ENCODE data around the gene RNU7-1. TPM values are rescaled to one million over a fixed set of nuclear protein-coding genes. Genes with fewer than 3 reads are reported as not detected.

Gene RNU7-1
- total RNA-seq, 1 donor from 2014 or later, result not detected

DNA sequence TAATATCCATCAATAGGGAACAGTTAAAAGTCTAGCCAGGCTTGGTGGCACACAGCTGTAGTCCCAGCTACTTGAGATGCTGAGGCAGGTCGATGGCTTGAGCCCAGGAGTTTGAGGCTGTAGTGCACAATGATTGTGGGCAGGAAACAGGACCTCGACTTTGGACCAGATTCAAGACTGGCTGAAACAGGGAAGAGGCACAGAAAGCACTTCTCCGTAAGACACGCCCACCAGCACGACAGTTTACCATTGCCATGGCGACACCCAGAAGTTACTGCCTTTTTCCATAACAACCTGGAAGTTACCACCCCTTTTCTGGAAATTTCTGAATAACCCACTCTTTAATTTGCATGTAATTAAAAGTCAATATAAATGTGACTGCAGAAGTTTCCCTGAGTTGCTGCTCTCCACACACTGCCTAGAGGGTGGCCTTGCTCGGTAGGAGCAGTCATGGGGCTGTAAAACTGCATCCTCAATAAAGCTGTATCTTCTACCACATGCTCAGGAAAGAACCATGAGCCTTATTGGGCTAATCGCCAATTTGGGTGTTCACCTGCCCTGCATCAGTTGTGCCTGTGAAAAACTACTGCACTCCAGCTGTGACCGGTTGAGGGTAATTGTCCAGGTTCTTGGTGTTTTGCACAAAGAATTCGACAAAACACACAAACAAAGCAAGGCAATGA, 43.6 kb upstream of the RNU7-1 start:
- no peak for DNase-seq (ENCODE audit: low spot score)
- Mint-ChIP-seq H3K36me3 (ENCODE audit: low read depth, unreplicated experiment) (peaks cover 4% of the 10 kb centered on the region), H3K9me3 (ENCODE audit: unreplicated experiment) (no peaks in the 10 kb centered on the region), H3K4me1 (ENCODE audit: unreplicated experiment) (peaks cover 4% of the 10 kb centered on the region), H3K27me3 (ENCODE audit: unreplicated experiment) (peaks cover 4% of the 10 kb centered on the region), H3K4me3 (ENCODE audit: unreplicated experiment) (no peak overlapping the region), H3K27ac (ENCODE audit: unreplicated experiment) (no peak overlapping the region)
- TF ChIP-seq, protein P1, sequence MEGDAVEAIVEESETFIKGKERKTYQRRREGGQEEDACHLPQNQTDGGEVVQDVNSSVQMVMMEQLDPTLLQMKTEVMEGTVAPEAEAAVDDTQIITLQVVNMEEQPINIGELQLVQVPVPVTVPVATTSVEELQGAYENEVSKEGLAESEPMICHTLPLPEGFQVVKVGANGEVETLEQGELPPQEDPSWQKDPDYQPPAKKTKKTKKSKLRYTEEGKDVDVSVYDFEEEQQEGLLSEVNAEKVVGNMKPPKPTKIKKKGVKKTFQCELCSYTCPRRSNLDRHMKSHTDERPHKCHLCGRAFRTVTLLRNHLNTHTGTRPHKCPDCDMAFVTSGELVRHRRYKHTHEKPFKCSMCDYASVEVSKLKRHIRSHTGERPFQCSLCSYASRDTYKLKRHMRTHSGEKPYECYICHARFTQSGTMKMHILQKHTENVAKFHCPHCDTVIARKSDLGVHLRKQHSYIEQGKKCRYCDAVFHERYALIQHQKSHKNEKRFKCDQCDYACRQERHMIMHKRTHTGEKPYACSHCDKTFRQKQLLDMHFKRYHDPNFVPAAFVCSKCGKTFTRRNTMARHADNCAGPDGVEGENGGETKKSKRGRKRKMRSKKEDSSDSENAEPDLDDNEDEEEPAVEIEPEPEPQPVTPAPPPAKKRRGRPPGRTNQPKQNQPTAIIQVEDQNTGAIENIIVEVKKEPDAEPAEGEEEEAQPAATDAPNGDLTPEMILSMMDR (IDR thresholded peaks at IDR 0.05; ENCODE audit: unreplicated experiment), result no peak

DNA sequence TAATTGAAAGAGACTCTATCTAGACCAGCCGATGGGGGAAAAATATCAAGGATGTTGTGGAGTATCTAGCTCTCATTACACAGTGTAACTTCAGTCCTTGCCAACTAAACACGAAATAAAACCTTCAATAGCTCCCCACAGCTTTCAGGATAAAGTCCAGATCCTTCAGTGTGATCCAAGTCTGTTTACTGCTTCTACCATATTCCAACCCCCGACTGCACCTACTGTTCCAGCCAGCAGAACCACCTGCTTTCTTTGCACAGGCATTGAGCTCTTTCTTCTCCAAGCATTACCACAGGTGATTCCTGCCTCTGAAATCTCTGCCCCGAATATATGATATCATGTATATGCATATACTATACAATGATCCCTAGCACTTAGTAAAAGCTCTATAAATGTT, 41.2 kb upstream of the RNU7-1 start:
- H3K27me3 Mint-ChIP-seq (ENCODE audit: unreplicated experiment), result peaks cover 4% of the 10 kb centered on the region

DNA sequence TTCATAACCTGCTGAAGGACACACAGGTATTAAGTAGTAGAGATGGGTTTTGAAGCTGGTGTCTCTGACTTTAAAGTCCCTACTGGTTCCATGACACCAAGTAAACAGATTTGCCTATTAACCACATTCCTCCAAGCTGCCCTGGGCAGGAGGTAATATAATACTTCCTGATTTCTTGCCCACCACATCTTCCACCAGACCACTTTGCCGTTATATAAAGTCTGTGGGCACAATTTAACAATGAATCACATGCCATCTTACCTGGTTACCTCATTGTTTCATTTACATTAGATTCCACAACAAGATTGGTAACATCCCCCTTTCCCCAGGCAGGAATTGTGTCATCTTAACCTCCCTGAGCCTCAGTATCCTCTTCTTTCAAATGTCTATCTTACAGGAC, 39.9 kb upstream of the RNU7-1 start:
- no peak for DNase-seq (ENCODE audit: low spot score)
- TF ChIP-seq, protein P1 (IDR thresholded peaks at IDR 0.05; ENCODE audit: unreplicated experiment), result no peak
- peaks cover 4% of the 10 kb centered on the region for H3K36me3 Mint-ChIP-seq (ENCODE audit: low read depth, unreplicated experiment)
- peaks cover 7% of the 10 kb centered on the region for H3K27me3 Mint-ChIP-seq (ENCODE audit: unreplicated experiment)
- H3K9me3 Mint-ChIP-seq (ENCODE audit: unreplicated experiment), result no peaks in the 10 kb centered on the region
- H3K27ac Mint-ChIP-seq (ENCODE audit: unreplicated experiment), result no peak overlapping the region
- H3K4me3 Mint-ChIP-seq (ENCODE audit: unreplicated experiment), result no peak overlapping the region
- peaks cover 4% of the 10 kb centered on the region for H3K4me1 Mint-ChIP-seq (ENCODE audit: unreplicated experiment)

More for the DNA sequence above, 41.2 kb upstream of the RNU7-1 start:
- DNase-seq (ENCODE audit: low spot score), result no peak
- Mint-ChIP-seq H3K36me3 (ENCODE audit: low read depth, unreplicated experiment) (peaks cover 4% of the 10 kb centered on the region), H3K9me3 (ENCODE audit: unreplicated experiment) (no peaks in the 10 kb centered on the region), H3K4me1 (ENCODE audit: unreplicated experiment) (peaks cover 4% of the 10 kb centered on the region), H3K27ac (ENCODE audit: unreplicated experiment) (peak overlapping the region; percentile 4), H3K4me3 (ENCODE audit: unreplicated experiment) (no peak overlapping the region)
- TF ChIP-seq, protein P1 (IDR thresholded peaks at IDR 0.05; ENCODE audit: unreplicated experiment), result no peak

DNA sequence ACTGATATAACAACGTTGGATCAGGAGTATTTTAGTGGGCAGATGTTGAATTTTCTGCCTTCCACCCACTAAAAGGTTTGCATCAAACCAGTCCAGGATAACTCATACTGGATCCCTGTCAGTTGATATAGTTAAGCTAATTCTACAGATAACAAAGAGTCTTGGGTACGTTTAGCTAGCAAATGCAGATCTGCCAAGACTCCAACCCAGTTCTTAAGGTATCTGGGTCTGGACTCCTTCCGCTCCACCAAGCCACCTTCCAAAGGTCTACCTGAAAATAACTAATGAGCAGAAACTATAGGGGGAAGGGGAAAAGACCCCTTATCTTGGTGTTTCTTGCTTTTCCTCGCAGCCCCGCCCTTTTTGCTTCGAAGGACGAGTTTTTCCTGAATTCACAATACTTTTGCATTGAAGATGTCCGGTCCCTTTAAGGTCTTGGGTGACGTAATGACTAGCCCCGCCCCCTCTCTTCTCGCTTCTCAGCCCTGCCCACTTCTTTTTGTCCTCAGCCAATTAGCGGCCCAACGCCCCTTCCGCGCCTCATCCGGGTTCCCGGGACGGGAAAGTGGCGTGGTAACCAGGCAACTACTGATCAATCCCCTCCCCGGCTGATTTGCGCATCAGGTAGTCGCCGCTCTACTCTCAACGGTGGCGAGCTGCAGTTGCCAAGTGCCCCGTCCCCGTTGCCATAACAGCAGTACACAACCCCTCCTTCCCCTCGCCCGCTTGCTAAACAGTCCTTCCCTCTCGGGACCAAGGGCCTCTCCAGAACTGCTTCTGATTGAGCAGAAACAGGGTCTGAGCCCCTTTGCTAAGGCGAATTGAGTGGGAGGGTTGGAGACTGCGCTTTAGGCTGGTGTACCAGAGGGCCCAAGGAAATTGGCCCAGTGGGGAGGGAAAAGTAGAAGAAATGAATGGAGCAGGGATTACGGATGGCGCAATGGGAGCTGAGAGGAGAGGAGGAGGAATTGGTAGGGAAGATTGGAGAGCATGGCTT, 39.0 kb upstream of the RNU7-1 start, which contains the start of gene LRRC23:
LRRC23 (plus strand) TSS at position 543 of the 997 bp plus-strand sequence. CDS start 812 bp downstream, outside the sequence.
- Mint-ChIP-seq H3K27me3 (ENCODE audit: unreplicated experiment) (peaks cover 6% of the 10 kb centered on the region), H3K4me3 (ENCODE audit: unreplicated experiment) (no peak within 1 kb of the TSS), H3K9me3 (ENCODE audit: unreplicated experiment) (no peaks in the 10 kb centered on the region), H3K4me1 (ENCODE audit: unreplicated experiment) (peaks cover 4% of the 10 kb centered on the region), H3K36me3 (ENCODE audit: low read depth, unreplicated experiment) (peaks cover 4% of the 10 kb centered on the region), H3K27ac (ENCODE audit: unreplicated experiment) (no peak within 1 kb of the TSS)
- TF ChIP-seq, protein P1 (IDR thresholded peaks at IDR 0.05; ENCODE audit: unreplicated experiment), result no peak
- peak; percentile 97 for DNase-seq (ENCODE audit: low spot score)
